B cell (primary cell): Measurements from ENCODE around the gene CHSY3.

Experiments
- EZH2 ChIP-seq: IDR thresholded peaks from 2 replicates; pipeline ENCODE4 v1.6.1; 2012; ENCODE audit warnings: borderline replicate concordance, low read depth, mild to moderate bottlenecking, moderate library complexity, low read length; ENCODE audit not compliant: insufficient read depth, poor library complexity, severe bottlenecking
- TF ChIP-seq, protein P1 (sequence below): fragments of 200-600 bp; IDR thresholded peaks from one replicate; pipeline ENCODE4 v1.8.0; 2022; ENCODE audit warnings: antibody characterized with exemption, mild to moderate bottlenecking

DNA sequence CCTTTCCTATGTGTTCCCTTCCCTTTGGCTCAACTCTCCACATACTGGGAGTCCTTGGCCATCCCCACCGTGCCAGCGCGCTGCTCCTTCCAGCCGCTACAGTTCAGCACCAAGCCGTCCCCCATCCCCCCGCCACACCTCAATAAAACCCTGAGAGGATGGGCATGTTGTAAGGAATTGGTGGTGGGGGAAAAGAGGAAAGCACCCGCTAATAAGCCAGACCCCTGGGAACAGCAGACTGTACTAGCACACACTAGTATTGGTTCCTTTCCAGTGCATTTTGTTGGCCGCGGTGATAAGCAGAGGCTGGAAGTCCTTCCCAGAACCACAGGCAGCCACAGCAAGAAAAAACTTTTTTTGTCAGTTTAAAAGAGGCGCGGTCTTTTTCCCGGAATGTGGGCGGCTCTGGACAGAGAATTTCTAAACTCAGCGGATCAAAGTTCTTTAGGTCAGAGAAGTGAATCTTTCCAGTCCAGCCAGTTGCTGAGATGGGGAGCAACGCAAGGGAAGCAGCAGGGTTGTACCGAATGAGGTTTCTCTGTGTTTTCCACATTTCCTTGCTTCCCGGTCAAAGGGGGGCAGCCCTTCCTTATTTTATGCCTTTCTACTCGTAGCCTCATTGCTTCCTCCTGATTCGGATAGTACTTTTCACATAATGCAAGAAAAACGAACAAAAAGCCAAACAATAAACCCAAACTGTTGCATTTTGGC, 2.1 kb downstream of the CHSY3 start:
- TF ChIP-seq EZH2 = no peak
- TF ChIP-seq, protein P1, sequence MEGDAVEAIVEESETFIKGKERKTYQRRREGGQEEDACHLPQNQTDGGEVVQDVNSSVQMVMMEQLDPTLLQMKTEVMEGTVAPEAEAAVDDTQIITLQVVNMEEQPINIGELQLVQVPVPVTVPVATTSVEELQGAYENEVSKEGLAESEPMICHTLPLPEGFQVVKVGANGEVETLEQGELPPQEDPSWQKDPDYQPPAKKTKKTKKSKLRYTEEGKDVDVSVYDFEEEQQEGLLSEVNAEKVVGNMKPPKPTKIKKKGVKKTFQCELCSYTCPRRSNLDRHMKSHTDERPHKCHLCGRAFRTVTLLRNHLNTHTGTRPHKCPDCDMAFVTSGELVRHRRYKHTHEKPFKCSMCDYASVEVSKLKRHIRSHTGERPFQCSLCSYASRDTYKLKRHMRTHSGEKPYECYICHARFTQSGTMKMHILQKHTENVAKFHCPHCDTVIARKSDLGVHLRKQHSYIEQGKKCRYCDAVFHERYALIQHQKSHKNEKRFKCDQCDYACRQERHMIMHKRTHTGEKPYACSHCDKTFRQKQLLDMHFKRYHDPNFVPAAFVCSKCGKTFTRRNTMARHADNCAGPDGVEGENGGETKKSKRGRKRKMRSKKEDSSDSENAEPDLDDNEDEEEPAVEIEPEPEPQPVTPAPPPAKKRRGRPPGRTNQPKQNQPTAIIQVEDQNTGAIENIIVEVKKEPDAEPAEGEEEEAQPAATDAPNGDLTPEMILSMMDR = no peak
